GM21423 (cell line): ENCODE data around the gene NSD1.
"Not testable (repeated sequence)": the region's sequence is repeated elsewhere in the genome, so short reads cannot be mapped to it uniquely, and the experiment has no call there.

Experiments used
- ATAC-seq: cut with Tn5 transposase; IDR thresholded peaks from one replicate; pipeline ENCODE4 v1.9.1; 2021; ENCODE audit warnings: mild to moderate bottlenecking, moderate library complexity; ENCODE audit not compliant: unreplicated experiment

NSD1 gene

GRCh38 chr5:177303925-177304391 is 170.4 kb downstream of the NSD1 start:
- ATAC-seq, result no peak

GRCh38 chr5:177304392-177305119 is 171.0 kb downstream of the NSD1 start:
- no peak for ATAC-seq

GRCh38 chr5:177306103-177306640 is 172.6 kb downstream of the NSD1 start:
- ATAC-seq, result not testable (repeated sequence)

- no peak for ATAC-seq
These were observed 173.3 kb downstream of the NSD1 start for GRCh38 chr5:177306674-177307543.

- no peak for ATAC-seq
These were observed 174.2 kb downstream of the NSD1 start for GRCh38 chr5:177307544-177308363.

GRCh38 chr5:177308740-177309139 is 175.2 kb downstream of the NSD1 start:
- no peak for ATAC-seq

- no peak for ATAC-seq
These were observed 176.0 kb downstream of the NSD1 start for GRCh38 chr5:177309351-177310191.

- ATAC-seq, result no peak
These were observed 176.8 kb downstream of the NSD1 start for GRCh38 chr5:177310332-177310731.

GRCh38 chr5:177310757-177311391 is 177.3 kb downstream of the NSD1 start:
- ATAC-seq, result no peak

- ATAC-seq, result no peak
These were observed 177.8 kb downstream of the NSD1 start for GRCh38 chr5:177311392-177311722.

GRCh38 chr5:177311723-177312648 is 178.4 kb downstream of the NSD1 start, which contains the start of gene MXD3:
MXD3 (minus strand) TSS chr5:177311898; CDS start chr5:177311830, 68 bp downstream.
- ATAC-seq, result peak; percentile 75

GRCh38 chr5:177312649-177313181 is 179.1 kb downstream of the NSD1 start:
- peak; percentile 24 for ATAC-seq

GRCh38 chr5:177313561-177314259 is 180.1 kb downstream of the NSD1 start:
- no peak for ATAC-seq

GRCh38 chr5:177314376-177315342 is 181.1 kb downstream of the NSD1 start:
- no peak for ATAC-seq

- no peak for ATAC-seq
These were observed 181.8 kb downstream of the NSD1 start for GRCh38 chr5:177315411-177315810.

GRCh38 chr5:177316005-177316404 is 182.4 kb downstream of the NSD1 start:
- ATAC-seq, result no peak
